AG08395 (cell line): ENCODE results near the gene SPATS2L.

Experiments
- DNase-seq: peaks from one replicate; pipeline ENCODE4 v3.0.0; 2012; ENCODE audit warnings: mixed read lengths, low spot score

The SPATS2L gene

GRCh38 chr2:200297100-200297499, 9.4 kb upstream of the SPATS2L start:
- DNase-seq = no peak

- no peak for DNase-seq
Measured at GRCh38 chr2:200297989-200298388, 8.5 kb upstream of the SPATS2L start.

- DNase-seq = no peak
Measured at GRCh38 chr2:200298816-200299215, 7.7 kb upstream of the SPATS2L start.

- no peak for DNase-seq
Measured at GRCh38 chr2:200300065-200300464, 6.4 kb upstream of the SPATS2L start.

- no peak for DNase-seq
Measured at GRCh38 chr2:200300638-200301314, 5.7 kb upstream of the SPATS2L start.

- DNase-seq = no peak
Measured at GRCh38 chr2:200301953-200302858, 4.3 kb upstream of the SPATS2L start.

GRCh38 chr2:200302940-200303727, 3.4 kb upstream of the SPATS2L start:
- DNase-seq = no peak

- DNase-seq = peak; percentile 30
Measured at GRCh38 chr2:200305797-200306195, 697 bp upstream of the SPATS2L start.

- DNase-seq = peak; percentile 51
Measured at GRCh38 chr2:200306931-200307723, 634 bp downstream of the SPATS2L start.

GRCh38 chr2:200307724-200308545, 1.4 kb downstream of the SPATS2L start:
- DNase-seq = peak; percentile 15

GRCh38 chr2:200308546-200309295, 2.2 kb downstream of the SPATS2L start:
- peak; percentile 24 for DNase-seq

GRCh38 chr2:200309296-200310049, 3.0 kb downstream of the SPATS2L start:
- no peak for DNase-seq

- no peak for DNase-seq
Measured at GRCh38 chr2:200310545-200310971, 4.1 kb downstream of the SPATS2L start.

- DNase-seq = no peak
Measured at GRCh38 chr2:200311139-200311538, 4.6 kb downstream of the SPATS2L start.

- DNase-seq = no peak
Measured at GRCh38 chr2:200314976-200315567, 8.6 kb downstream of the SPATS2L start.

GRCh38 chr2:200317975-200318374, 11.5 kb downstream of the SPATS2L start:
- DNase-seq = no peak

- no peak for DNase-seq
Measured at GRCh38 chr2:200318940-200319435, 12.5 kb downstream of the SPATS2L start.

GRCh38 chr2:200319548-200320337, 13.2 kb downstream of the SPATS2L start:
- DNase-seq = peak; percentile 58
